Measurements from ENCODE around the gene ATAT1. TPM values are rescaled to one million over a fixed set of nuclear protein-coding genes. Genes with fewer than 3 reads are reported as not detected.
A peak's percentile ranks its signal among the peaks of the same experiment; 100 is the strongest.

The ATAT1 gene
- total and polyA plus RNA-seq, 9 of the 15 experiments (the other 6 are each of a cell fraction or from before 2014, with no cell fraction given): 0.65 to 5.8 (median 1.6) TPM

- no peak for TF ChIP-seq RBM14 (IDR thresholded peaks at IDR 0.05; ENCODE audit: borderline replicate concordance, insufficient read depth, low read depth, low read length)
- no peak for TF ChIP-seq ZNF639 (CRISPR knock-in tag; conservative IDR thresholded peaks at IDR 0.05 in 1 of 2, IDR thresholded peaks at IDR 0.05 in 1 of 2)
- peak; percentile 94 for TF ChIP-seq SMAD3 (CRISPR knock-in tag; conservative IDR thresholded peaks at IDR 0.05)
- TF ChIP-seq POLR2B (IDR thresholded peaks at IDR 0.05; ENCODE audit: low read depth, partially characterized antibody): peak; percentile 100
- TF ChIP-seq CAMTA2 (CRISPR knock-in tag; conservative IDR thresholded peaks at IDR 0.05): peak; percentile 94; the same call in 1 of the 2 replicates
- TF ChIP-seq MEIS2 (IDR thresholded peaks at IDR 0.05; ENCODE audit: partially characterized antibody): no peak
- TF ChIP-seq RHOXF2B (CRISPR knock-in tag; conservative IDR thresholded peaks at IDR 0.05): peak; percentile 97
- TF ChIP-seq FOXK2 (conservative IDR thresholded peaks at IDR 0.05 in 1 of 2, IDR thresholded peaks at IDR 0.05 in 1 of 2; ENCODE audit: low read depth in 2 of 2): peak; percentile 54 to 80; a peak in 3 of 4 replicates
- no peak for TF ChIP-seq PBX2 (CRISPR knock-in tag; IDR thresholded peaks at IDR 0.05; ENCODE audit: low read depth)
- no peak for TF ChIP-seq PBX2 (tag; conservative IDR thresholded peaks at IDR 0.05; ENCODE audit: low read depth)
- no peak; the same call in none of the 2 replicates for TF ChIP-seq HNRNPUL1 (IDR thresholded peaks at IDR 0.05; ENCODE audit: low read length)
- no peak for TF ChIP-seq SMAD2 (IDR thresholded peaks at IDR 0.05; ENCODE audit: low read depth, low read length)
- TF ChIP-seq SMARCE1 (IDR thresholded peaks at IDR 0.05): no peak
- TF ChIP-seq ZNF655 (CRISPR knock-in tag; IDR thresholded peaks at IDR 0.05): peak; percentile 88
- TF ChIP-seq ZNF609 (CRISPR knock-in tag; IDR thresholded peaks at IDR 0.05; ENCODE audit: borderline replicate concordance): peak; percentile 44; the same call in 1 of the 2 replicates
- no peak for TF ChIP-seq NCOA2 (IDR thresholded peaks at IDR 0.05; ENCODE audit: partially characterized antibody in 2 of 2)
- TF ChIP-seq ZNF707 (CRISPR knock-in tag; conservative IDR thresholded peaks at IDR 0.05): peak; percentile 64; the same call in 1 of the 2 replicates
Observed at GRCh38 chr6:30616811-30617564, 9.7 kb upstream of the ATAT1 start, which contains the start of gene PPP1R10 (continued).

Measured in K562 (cell line).